AG04449 (cell line): ENCODE data around the gene VAMP3.

Experiments used
- CTCF ChIA-PET: fragments of 350-600 bp; formaldehyde crosslinking; extraction: SDS; loops from one replicate; lab custom pipeline; 2021; ENCODE audit warnings: antibody characterized with exemption; lab: Yijun Ruan, JAX
- POLR2A ChIA-PET: fragments of 400-600, 350-600 bp; formaldehyde crosslinking; extraction: SDS; loops from one replicate; lab custom pipeline; 2020; ENCODE audit warnings: antibody characterized with exemption, inconsistent platforms; lab: Yijun Ruan, JAX
- DNase-seq: peaks from one replicate; pipeline ENCODE4 v3.0.0-alpha.2; 2010; ENCODE audit warnings: low read depth, low spot score
- H3K4me3 ChIP-seq: 2 replicates; pipeline ENCODE4 v1.5.1; 2011; ENCODE audit warnings: low read depth, mild to moderate bottlenecking, control low read depth, low read length
- CTCF ChIP-seq: IDR thresholded peaks from one replicate; pipeline ENCODE4 v1.5.1; 2011; ENCODE audit warnings: mild to moderate bottlenecking, moderate library complexity, low read length, control low read depth, inconsistent platforms; ENCODE audit not compliant: insufficient read depth; ENCODE audit errors: missing control alignments

The VAMP3 gene

GRCh38 chr1:7754234-7754633, 16.9 kb upstream of the VAMP3 start:
- CTCF ChIA-PET, result interaction anchor here (1.0 to 11.5 kb wide), 19 partner anchors 8 to 711 kb away, joined by 3 to 1214 read pairs (median 18); no protein-coding TSS in a partner anchor
- no peak overlapping the region for H3K4me3 ChIP-seq
- DNase-seq, result no peak
- POLR2A ChIA-PET, result no interaction called here
- TF ChIP-seq CTCF, result no peak

GRCh38 chr1:7755448-7755847, 15.6 kb upstream of the VAMP3 start:
- ChIA-PET CTCF (interaction anchor here (0.8 to 11.5 kb wide), 8 partner anchors 10 to 108 kb away, joined by 3 to 1214 read pairs (median 6); no protein-coding TSS in a partner anchor), POLR2A (no interaction called here)
- H3K4me3 ChIP-seq, result no peak overlapping the region
- no peak for DNase-seq
- TF ChIP-seq CTCF, result peak; percentile 43

- POLR2A ChIA-PET, result interaction anchor here (0.6 kb wide), 1 partner anchor 40 kb away, joined by 3 read pairs; no protein-coding TSS in a partner anchor
- TF ChIP-seq CTCF, result no peak
- CTCF ChIA-PET, result interaction anchor here (1.1 to 7.6 kb wide), 3 partner anchors 7 to 93 kb away, joined by 4 to 134 read pairs (median 56); no protein-coding TSS in a partner anchor
- no peak overlapping the region for H3K4me3 ChIP-seq
- no peak for DNase-seq
Observed at GRCh38 chr1:7760245-7760644, 10.9 kb upstream of the VAMP3 start.

GRCh38 chr1:7761103-7761502, 10.0 kb upstream of the VAMP3 start:
- ChIA-PET CTCF (interaction anchor here (1.1 to 7.6 kb wide), 3 partner anchors 8 to 94 kb away, joined by 4 to 134 read pairs (median 56); no protein-coding TSS in a partner anchor), POLR2A (no interaction called here)
- H3K4me3 ChIP-seq, result no peak overlapping the region
- TF ChIP-seq CTCF, result no peak
- no peak for DNase-seq

GRCh38 chr1:7767176-7767575, 3.9 kb upstream of the VAMP3 start:
- no peak for TF ChIP-seq CTCF
- DNase-seq, result no peak
- CTCF ChIA-PET, result interaction anchor here (6.6 to 6.9 kb wide), 2 partner anchors 14 to 99 kb away, joined by 62 to 63 read pairs; no protein-coding TSS in a partner anchor
- no peak overlapping the region for H3K4me3 ChIP-seq
- POLR2A ChIA-PET, result no interaction called here

- no peak for TF ChIP-seq CTCF
- POLR2A ChIA-PET, result no interaction called here
- no peak for DNase-seq
- H3K4me3 ChIP-seq, result no peak overlapping the region
- CTCF ChIA-PET, result interaction anchor here (2.1 to 6.9 kb wide), 3 partner anchors 11 to 100 kb away, joined by 5 to 63 read pairs (median 62); no protein-coding TSS in a partner anchor
Observed at GRCh38 chr1:7768583-7768982, 2.5 kb upstream of the VAMP3 start.
